ENCODE data around the gene NAV2. TPM values are rescaled to one million over a fixed set of nuclear protein-coding genes. Genes with fewer than 3 reads are reported as not detected.

The NAV2 gene
- total RNA-seq, 2 experiments from 2014 or later = 0.23 to 0.36 TPM

DNA sequence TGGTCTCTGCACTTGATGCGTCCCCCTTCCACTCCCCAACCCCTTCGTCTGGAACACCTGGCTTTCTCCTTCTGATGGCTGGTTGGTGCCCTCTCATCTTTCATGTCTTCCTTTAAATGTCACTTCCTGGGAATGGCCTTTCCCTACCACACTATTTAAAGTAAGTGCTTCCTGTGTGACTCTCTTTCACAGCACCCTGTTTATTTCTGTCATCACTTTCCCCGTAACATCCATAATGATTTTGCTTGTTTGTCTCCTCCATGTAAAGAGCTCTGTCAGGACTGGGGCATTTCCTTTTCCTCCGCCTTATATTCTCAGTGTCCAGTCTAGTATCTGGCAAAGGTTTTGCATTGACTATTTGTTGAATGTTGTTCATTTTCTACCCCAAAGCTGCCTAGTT, 304.7 kb downstream of the NAV2 start:
- TF ChIP-seq, protein P1, sequence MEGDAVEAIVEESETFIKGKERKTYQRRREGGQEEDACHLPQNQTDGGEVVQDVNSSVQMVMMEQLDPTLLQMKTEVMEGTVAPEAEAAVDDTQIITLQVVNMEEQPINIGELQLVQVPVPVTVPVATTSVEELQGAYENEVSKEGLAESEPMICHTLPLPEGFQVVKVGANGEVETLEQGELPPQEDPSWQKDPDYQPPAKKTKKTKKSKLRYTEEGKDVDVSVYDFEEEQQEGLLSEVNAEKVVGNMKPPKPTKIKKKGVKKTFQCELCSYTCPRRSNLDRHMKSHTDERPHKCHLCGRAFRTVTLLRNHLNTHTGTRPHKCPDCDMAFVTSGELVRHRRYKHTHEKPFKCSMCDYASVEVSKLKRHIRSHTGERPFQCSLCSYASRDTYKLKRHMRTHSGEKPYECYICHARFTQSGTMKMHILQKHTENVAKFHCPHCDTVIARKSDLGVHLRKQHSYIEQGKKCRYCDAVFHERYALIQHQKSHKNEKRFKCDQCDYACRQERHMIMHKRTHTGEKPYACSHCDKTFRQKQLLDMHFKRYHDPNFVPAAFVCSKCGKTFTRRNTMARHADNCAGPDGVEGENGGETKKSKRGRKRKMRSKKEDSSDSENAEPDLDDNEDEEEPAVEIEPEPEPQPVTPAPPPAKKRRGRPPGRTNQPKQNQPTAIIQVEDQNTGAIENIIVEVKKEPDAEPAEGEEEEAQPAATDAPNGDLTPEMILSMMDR (IDR thresholded peaks at IDR 0.05) = no peak
- no peak for ATAC-seq
- no peaks in the 10 kb centered on the region for H3K4me1 Mint-ChIP-seq (ENCODE audit: low read depth)
- no peaks in the 10 kb centered on the region for H3K9me3 Mint-ChIP-seq
- H3K27ac Mint-ChIP-seq = no peak overlapping the region
- peaks cover 14% of the 10 kb centered on the region for H3K27me3 Mint-ChIP-seq
- no peak overlapping the region for H3K4me3 Mint-ChIP-seq
- POLR2A ChIA-PET = no interaction called here
- no peaks in the 10 kb centered on the region for H3K36me3 Mint-ChIP-seq (ENCODE audit: low read depth)
- CTCF ChIA-PET = no interaction called here
- no peak for DNase-seq
- intact Hi-C loops (cut with micrococcal nuclease) = no loop called here

DNA sequence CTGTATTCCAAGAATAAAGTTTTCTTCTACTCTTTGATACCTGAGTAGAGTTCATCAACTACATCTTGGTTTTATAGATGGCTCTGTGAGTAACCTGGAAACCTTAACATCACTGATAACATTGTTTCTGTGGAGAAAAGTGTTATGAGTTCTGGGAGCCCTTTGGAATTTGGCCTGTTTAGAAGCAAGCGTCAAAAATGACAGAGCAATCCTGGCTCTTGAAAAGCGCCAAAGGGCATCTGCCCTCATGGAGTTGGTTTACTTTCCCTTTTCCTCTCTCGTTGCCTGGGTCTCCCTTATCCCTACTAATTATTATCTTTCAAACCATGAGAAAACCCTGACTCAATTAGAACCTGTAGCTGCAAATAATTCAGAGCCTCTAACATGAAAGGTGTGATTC, 307.6 kb downstream of the NAV2 start:
- POLR2A ChIA-PET = no interaction called here
- intact Hi-C loops (cut with micrococcal nuclease) = no loop called here
- CTCF ChIA-PET = interaction anchor here (1.5 kb wide), 1 partner anchor 13 kb away, joined by 3 read pairs; no protein-coding TSS in a partner anchor

GRCh38 chr11:20020716-20021115, 308.1 kb downstream of the NAV2 start:
- no peaks in the 10 kb centered on the region for H3K9me3 Mint-ChIP-seq
- intact Hi-C loops (cut with micrococcal nuclease) = no loop called here
- TF ChIP-seq, protein P1 (IDR thresholded peaks at IDR 0.05) = no peak
- ATAC-seq (no peak), DNase-seq (no peak)
- no peaks in the 10 kb centered on the region for H3K36me3 Mint-ChIP-seq (ENCODE audit: low read depth)
- POLR2A ChIA-PET = no interaction called here
- no peak overlapping the region for H3K4me3 Mint-ChIP-seq
- CTCF ChIA-PET = interaction anchor here (1.5 kb wide), 1 partner anchor 13 kb away, joined by 3 read pairs; no protein-coding TSS in a partner anchor
- H3K27me3 Mint-ChIP-seq = peaks cover 6% of the 10 kb centered on the region
- no peak overlapping the region for H3K27ac Mint-ChIP-seq
- no peaks in the 10 kb centered on the region for H3K4me1 Mint-ChIP-seq (ENCODE audit: low read depth)

More for the DNA sequence above, 307.6 kb downstream of the NAV2 start:
- Mint-ChIP-seq H3K4me3 (no peak overlapping the region), H3K9me3 (no peaks in the 10 kb centered on the region), H3K27ac (no peak overlapping the region), H3K27me3 (peaks cover 6% of the 10 kb centered on the region), H3K4me1 (ENCODE audit: low read depth) (no peaks in the 10 kb centered on the region), H3K36me3 (ENCODE audit: low read depth) (no peaks in the 10 kb centered on the region)
- no peak for DNase-seq
- no peak for ATAC-seq
- TF ChIP-seq, protein P1 (IDR thresholded peaks at IDR 0.05) = no peak

GRCh38 chr11:20021212-20021611, 308.6 kb downstream of the NAV2 start:
- intact Hi-C loops (cut with micrococcal nuclease) = no loop called here
- ChIA-PET CTCF (interaction anchor here (1.5 kb wide), 1 partner anchor 12 kb away, joined by 3 read pairs; no protein-coding TSS in a partner anchor), POLR2A (no interaction called here)
- no peaks in the 10 kb centered on the region for H3K9me3 Mint-ChIP-seq
- ATAC-seq (no peak), DNase-seq (no peak)
- H3K36me3 Mint-ChIP-seq (ENCODE audit: low read depth) = no peaks in the 10 kb centered on the region
- no peak overlapping the region for H3K4me3 Mint-ChIP-seq
- TF ChIP-seq, protein P1 (IDR thresholded peaks at IDR 0.05) = no peak
- no peak overlapping the region for H3K27ac Mint-ChIP-seq
- no peaks in the 10 kb centered on the region for H3K4me1 Mint-ChIP-seq (ENCODE audit: low read depth)
- H3K27me3 Mint-ChIP-seq = peaks cover 5% of the 10 kb centered on the region

DNA sequence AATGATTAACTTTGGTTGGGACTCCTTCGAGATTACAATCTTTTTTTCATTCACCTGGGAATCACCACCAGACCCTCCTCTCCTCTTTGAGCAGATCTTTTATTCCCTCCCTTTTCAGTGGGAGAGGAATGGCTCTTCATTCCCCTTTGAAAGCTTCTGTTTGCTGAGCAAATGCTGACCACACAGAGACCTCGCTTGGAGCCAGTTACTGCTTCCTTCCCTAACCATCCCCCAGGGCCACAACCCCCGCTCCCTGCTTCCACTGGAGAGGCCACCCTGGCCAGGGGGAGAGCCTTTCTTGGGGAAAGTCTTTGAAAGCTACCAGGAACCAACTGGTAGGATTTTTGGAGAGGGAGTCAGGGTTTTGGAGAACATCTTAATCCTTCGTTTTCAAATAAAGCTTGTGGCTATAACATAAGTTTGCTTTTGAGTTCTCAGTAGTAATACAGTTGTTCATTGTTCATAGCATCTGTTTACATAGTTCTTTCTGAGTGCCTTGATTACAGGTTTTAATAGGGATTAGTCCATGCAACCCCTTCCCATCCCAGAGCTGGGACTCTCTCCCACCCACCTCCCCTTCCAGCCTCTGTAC, 309.2 kb downstream of the NAV2 start:
- TF ChIP-seq, protein P1 (IDR thresholded peaks at IDR 0.05) = no peak
- ATAC-seq (no peak), DNase-seq (no peak)
- H3K4me1 Mint-ChIP-seq (ENCODE audit: low read depth) = no peaks in the 10 kb centered on the region
- POLR2A ChIA-PET = interaction anchor here (0.8 kb wide), 1 partner anchor 8 kb away, joined by 3 read pairs; no protein-coding TSS in a partner anchor
- CTCF ChIA-PET = interaction anchor here (1.5 kb wide), 1 partner anchor 12 kb away, joined by 3 read pairs; no protein-coding TSS in a partner anchor
- H3K27ac Mint-ChIP-seq = no peak overlapping the region
- H3K4me3 Mint-ChIP-seq = no peak overlapping the region
- no peaks in the 10 kb centered on the region for H3K36me3 Mint-ChIP-seq (ENCODE audit: low read depth)
- intact Hi-C loops (cut with micrococcal nuclease) = no loop called here
- no peaks in the 10 kb centered on the region for H3K9me3 Mint-ChIP-seq
- H3K27me3 Mint-ChIP-seq = peaks cover 5% of the 10 kb centered on the region
